HS-5 (cell line): Measurements from ENCODE around the gene ZC3H11A.
A peak's percentile ranks its signal among the peaks of the same experiment; 100 is the strongest.
"Not testable (repeated sequence)": the region's sequence is repeated elsewhere in the genome, so short reads cannot be mapped to it uniquely, and the experiment has no call there.

ENCODE experiments used
- DNase-seq: peaks from one replicate; pipeline ENCODE4 v3.0.0-alpha.2; 2012; ENCODE audit warnings: low read depth

The ZC3H11A gene

DNA sequence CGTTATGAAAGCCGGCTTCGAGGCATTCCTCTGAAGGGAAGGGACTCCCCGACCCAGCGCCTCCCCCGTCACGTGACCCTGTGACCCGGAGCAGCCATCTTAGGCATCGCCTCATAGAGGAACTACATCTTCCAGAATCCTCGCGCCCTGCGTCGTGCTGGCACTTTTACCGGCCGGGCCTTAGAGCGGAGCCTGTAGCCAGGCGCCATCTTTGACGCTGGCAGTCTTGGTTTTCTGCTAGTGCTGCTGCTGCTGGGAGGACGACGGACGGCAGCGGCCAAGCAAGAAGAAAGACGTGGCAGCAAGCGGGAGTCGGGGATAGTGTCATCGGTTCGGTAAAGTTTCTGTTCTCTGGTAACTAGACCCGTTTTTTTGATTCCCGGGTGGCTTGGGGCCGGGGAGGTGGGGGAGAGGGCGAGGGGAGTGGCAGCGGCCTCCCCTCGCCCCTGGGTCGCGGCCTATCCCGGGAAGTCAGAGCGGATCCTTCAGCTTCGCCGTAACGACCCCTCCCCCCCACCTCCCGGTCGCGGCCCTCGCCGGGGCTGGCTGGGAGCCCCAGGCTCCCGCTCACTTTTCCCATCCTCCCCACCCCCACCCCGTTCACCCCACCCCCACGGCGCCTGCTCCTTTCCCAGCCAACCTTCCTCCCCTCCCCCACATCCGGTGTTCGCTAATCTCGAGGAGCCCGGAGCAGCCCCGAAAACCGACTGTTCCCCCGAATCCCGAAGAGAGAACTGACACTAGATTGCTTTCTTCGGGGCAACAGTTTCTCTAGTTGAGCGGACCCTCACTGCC is at the start of gene ZC3H11A, which contains the start of gene ZBED6:
Gene ZC3H11A, plus strand, starts transcription at position 183 of the 795 bp plus-strand sequence. CDS start 21,448 bp downstream, outside the sequence.
Gene ZBED6, plus strand, starts transcription at position 183 of the 795 bp plus-strand sequence. CDS start 1,900 bp downstream, outside the sequence.
- peak; percentile 93 for DNase-seq

GRCh38 chr1:203746281-203746680 is 49.1 kb upstream of the ZC3H11A start:
- no peak for DNase-seq

- no peak for DNase-seq
Observed at GRCh38 chr1:203751051-203751450, 44.4 kb upstream of the ZC3H11A start.

DNA sequence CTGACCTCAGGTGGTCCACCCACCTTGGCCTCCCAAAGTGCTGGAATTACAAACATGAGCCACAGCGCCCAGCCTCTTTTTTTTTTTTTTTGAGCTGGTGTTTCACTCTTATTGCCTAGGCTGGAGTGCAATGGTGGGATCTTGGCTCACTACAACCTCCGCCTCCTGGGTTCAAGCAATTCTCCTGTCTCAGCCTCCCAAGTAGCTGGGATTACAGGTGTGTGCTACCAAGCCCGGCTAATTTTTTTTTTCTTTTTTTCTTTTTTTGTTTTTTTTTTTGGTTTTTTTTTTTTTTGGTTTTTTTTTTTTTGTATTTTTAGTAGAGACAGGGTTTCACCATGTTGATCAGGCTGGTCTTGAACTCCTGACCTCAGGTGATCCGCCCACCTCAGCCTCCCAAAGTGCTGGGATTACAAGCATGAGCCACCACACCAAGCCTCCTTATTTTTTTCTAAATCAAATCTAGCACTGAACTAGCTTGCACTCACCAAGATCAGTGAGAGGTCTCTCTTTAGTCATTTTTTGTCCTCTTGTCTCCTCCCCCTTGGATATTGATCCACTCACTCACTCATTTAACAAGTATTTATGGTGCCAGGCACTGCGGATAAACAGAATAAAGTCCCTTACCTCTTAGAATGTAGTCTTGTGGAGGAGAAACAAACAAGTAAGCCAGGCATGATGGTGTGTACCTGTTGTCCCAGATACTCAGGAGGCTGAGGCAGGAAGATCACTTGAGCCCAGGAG is 43.6 kb upstream of the ZC3H11A start:
- not testable (repeated sequence) for DNase-seq

GRCh38 chr1:203754455-203754864 is 41.0 kb upstream of the ZC3H11A start:
- no peak for DNase-seq

DNA sequence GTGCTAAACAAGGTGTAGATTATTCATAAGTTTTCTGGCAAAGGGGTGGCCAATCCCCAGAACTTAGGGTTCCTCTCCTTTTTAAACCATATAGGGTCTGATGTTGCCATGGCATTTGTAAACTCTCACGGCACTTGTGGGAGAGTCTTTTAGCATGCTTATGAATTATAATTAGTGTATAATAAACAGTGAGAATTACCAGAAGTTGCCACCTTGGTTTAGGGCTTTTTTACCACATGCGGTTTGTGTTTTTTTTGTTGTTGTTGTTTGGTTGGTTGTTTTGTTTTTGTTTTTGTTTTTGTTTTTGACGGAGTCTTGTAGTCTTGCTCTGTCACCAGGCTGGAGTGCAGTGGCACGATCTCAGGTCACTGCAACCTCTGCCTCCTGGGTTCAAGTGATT is 39.4 kb upstream of the ZC3H11A start:
- no peak for DNase-seq

- DNase-seq: not testable (repeated sequence)
Observed at GRCh38 chr1:203758749-203759148, 36.7 kb upstream of the ZC3H11A start.

- DNase-seq: no peak
Observed at GRCh38 chr1:203760506-203760905, 34.9 kb upstream of the ZC3H11A start.

DNA sequence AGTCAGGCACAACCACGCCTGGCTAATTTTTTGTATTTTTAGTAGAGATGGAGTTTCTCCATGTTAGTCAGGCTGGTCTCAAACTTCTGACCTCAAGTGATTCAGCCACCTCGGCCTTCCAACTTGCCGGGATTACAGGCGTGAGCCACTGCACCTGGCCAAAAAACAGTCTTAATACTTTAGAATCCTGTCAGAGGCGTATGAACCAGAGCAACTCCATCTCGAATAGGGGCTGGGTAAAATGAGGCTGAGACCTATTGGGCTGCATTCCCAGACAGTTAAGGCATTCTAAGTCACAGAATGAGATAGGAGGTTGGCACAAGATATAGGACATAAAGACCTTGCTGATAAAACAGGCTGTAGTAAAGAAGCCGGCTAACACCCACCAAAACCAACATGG is 33.5 kb upstream of the ZC3H11A start:
- not testable (repeated sequence) for DNase-seq

DNA sequence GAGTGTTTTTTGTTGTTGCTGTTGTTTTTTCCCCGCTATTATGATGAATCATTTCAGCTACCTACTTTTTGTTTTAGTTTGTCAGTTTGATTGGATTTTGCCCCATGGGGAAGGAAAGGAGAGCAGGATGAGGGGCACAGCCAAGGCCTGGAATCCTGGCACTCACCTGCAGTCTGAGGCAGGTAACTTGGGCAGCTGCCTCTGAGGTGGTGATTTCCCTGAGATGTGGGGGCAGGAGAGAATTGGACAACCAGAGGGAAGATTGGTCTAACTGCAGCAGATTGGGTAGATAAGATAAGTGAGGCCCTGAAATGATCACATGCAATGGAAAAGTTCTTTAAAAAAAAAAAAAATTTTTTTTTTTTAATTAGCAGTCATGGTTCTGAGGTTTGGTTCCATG is 31.9 kb upstream of the ZC3H11A start:
- DNase-seq: no peak

- no peak for DNase-seq
Observed at GRCh38 chr1:203764105-203765028, 31.1 kb upstream of the ZC3H11A start.

GRCh38 chr1:203765029-203765837 is 30.2 kb upstream of the ZC3H11A start, which contains the start of gene LAX1:
Gene LAX1 (plus strand): TSS chr1:203765183. CDS start chr1:203765566, 383 bp downstream.
- DNase-seq: no peak

- DNase-seq: no peak
Observed at GRCh38 chr1:203768256-203768655, 27.2 kb upstream of the ZC3H11A start.

GRCh38 chr1:203769505-203770343 is 25.7 kb upstream of the ZC3H11A start:
- DNase-seq: peak; percentile 69

GRCh38 chr1:203771901-203772301 is 23.5 kb upstream of the ZC3H11A start:
- no peak for DNase-seq

GRCh38 chr1:203772836-203773235 is 22.6 kb upstream of the ZC3H11A start:
- no peak for DNase-seq

- no peak for DNase-seq
Observed at GRCh38 chr1:203776636-203777035, 18.8 kb upstream of the ZC3H11A start.

DNA sequence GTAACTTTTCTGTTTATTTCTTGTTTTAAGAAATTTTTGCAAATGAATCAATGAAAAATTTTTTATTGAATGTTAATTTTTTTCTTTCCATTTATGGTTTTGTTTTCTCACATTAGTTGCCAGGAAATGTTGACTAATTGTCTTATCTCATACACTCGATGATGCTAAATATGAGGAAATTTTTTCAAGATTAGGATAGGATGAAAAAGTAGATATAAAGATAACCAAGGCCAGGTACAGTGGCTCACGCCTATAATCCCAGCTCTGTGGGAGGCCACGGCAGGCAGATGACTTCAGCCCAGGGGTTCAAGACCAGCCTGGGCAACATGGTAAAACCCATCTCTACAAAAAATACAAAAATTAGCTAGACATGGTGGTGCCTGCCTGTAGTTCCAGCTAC is 17.8 kb upstream of the ZC3H11A start:
- DNase-seq: no peak

DNA sequence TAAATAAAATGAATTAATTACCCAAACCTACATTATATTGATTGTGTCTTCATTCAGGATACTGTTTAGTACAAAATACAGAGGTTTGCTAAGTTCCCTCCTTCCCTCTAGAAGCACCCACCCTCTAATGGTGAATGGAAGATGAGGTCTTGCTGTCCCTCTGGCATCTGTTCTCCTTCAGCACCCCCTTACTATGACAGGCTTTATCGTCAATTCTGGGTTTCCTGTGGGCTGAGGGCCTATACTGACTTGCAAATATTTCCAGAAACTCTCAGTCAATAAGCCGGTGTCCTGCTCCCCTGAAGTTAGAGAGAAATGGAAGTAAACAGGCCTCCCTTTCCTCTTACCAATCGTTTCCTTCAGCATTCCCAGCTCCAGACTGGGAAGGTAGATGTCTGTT is 17.3 kb upstream of the ZC3H11A start:
- no peak for DNase-seq

DNA sequence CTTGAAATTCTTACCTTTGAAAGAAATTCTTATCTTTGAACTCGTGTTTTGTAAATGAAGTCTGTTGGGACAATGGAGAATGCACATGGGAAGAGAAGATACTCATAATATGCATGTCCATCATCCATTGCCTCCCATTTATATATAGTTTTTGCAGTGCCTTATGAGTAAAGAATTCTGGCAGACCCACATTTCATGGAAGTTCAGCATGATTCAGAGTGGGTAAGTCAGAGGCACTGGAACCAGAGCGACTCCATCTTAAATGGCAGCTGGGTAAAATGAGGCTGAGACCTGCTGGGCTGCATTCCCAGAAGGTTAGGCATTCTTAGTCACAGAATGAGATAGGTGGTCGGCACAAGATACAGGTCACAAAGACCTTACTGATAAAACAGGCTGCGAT is 16.6 kb upstream of the ZC3H11A start:
- DNase-seq: no peak
